GM03348 (cell line): ENCODE data around the gene POLG2.
"Not testable (repeated sequence)": the region's sequence is repeated elsewhere in the genome, so short reads cannot be mapped to it uniquely, and the experiment has no call there.

Experiments
- DNase-seq: peaks from one replicate; pipeline ENCODE4 v3.0.0; 2012; ENCODE audit warnings: low spot score

Gene POLG2

DNA sequence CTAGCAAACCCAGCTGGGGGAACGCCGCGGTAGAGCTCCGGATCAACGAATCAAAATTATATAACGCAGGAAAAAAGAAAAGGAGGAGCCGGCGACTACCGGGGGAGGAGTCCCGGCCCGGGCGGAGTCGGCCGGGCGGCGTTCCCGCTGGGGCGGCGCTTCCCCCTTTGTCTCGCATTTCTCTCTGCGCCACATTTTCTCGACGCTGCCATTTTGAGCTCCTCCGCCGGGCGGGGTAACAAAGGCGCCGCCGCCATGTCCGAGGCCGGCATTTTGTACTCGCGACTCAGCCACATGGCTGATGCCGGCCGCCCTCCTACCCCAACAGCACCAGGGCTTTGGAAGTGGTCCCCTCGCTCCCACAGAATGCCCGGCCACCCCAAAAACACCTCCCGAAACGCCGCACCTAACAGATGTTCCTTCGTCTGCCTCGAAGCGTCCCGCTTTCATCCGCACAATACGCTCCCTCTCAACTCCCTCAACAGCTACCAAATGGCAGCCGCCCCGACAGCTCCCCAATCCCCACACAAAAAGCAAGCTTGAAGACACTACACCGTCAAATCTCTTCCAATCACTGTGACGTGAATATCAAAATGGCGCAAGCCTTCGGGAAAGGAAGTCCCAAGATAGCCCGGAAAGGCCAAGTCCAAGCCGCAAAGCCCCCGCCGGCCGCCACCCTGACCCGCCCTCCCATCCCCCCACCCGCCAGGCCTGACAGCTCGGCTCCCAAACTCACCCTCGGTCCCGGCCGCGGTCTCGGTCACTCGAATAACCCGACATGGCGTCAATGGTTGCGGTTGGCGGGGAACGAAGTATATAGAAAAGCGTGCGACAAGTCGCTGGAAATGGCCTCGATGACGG, 8.7 kb upstream of the POLG2 start:
- DNase-seq, result peak; percentile 91

DNA sequence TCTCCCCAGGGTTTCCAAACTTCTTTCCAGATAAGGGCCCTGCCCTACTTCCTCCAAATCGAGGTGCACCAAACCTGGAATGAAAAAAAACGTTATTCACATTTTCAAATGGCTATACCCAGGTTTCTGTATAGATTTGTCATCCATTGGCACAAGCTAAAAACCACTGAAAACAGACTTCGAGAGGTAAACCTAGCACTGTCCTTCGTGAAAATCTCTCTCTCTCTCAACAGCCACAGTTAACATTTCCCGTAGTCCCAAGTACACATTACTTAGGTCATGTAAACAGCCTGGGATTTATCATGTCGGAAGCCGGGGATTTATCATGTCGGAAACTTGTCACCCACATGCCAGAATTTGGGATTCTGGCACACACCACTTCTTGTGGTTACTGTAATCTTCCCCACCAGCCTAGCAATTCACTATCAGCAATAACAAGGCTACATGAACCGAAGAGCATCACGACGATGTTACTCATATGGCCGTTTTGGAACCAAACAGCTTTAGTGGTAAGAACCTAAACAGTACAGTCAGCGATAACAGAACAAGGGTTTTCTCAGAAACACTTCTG, 8.0 kb upstream of the POLG2 start:
- DNase-seq, result no peak

DNA sequence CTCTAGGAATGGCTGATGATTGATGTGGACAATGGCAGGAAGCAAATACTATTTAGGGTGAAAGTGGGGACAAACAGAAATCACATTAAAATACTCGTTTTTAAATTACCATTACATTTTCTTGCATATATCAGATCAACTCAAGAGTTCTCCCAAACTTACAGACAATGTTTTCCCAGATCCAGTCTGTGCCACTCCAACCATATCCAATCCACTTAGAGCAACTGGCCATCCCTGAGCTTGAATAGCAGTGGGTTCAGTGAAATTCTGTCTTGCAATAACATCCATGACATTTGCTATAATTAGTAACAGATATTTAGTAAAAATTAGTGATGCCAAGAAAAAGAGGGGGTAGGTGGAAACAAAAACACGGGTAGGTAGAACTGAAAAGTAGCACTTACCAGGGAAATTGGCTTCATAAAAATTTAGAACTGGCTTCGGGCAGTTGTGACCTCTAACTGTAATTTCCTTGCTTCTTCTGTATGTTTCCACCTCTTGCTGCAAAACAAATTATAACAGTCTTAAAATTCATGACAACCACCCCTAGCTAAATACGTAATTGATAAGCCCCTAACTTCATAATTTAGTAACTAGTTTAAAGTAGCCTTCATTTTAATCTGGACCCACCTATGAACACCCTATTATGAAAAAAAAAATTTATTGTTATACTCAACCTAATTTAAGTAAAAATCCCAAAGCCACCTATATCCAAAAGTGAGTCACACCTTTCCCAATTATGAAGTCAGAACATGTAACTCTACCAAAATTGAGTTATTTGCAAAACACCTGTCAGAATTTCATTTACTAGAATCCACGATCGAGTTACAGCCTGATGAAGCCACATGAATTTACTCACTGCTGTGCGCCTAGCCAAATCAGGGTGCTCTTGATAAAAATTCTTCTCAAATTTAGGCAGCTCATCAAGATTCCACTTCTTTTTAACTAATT, 7.2 kb upstream of the POLG2 start:
- DNase-seq, result no peak

DNA sequence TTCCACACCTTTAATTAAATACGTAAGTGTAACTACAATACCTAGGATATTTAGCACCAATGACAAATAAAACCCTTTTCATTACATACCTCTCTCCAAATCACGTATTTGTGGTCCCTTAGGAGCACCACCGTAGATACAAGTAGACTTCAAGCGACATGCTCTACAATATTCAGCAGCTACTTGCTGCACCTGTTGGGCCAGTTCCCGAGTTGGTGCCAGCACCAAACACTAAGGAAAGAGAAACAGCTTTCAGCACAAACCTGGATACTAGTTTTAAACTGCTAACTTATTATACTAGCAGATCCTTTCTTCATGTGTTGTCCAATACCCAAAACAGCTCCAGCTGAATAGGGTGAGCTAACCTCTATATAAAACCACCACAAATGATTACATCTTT, 6.5 kb upstream of the POLG2 start:
- DNase-seq, result no peak

DNA sequence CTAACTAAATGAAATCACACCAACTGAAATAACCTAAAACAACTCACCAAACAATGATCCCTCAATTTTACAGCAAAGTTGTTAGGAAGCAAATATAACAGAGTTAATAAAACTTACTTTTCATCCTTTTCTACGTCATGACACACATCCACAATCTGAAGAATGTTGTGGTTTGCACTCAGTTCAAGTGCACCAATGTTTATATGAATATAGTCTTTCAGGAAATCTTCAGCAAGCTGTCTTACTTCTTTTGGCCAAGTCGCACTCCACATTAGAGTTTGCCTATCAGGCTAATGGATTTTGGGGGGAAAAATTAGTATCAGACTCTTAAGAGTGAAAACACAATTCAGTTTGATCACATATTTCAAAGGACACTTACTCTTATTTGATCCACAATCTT, 6.0 kb upstream of the POLG2 start:
- no peak for DNase-seq

DNA sequence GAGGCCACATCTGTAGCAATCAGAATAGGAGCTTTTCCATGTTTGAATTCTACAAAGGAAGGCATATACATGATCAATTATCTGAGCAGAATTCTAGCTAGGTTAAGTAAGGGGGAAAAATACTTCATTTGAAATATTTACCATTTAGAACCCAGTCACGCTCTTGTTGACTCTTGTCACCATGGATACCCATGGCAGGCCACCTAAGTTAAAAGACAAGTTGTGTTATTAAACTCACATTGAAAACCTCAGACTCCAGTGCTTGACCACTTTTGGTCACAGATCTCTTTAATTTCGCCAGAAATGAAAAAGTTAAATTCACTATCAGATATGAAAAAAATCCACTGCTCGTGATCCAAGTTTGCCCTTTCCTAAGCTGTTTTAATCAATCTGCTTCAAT, 5.2 kb upstream of the POLG2 start:
- no peak for DNase-seq

DNA sequence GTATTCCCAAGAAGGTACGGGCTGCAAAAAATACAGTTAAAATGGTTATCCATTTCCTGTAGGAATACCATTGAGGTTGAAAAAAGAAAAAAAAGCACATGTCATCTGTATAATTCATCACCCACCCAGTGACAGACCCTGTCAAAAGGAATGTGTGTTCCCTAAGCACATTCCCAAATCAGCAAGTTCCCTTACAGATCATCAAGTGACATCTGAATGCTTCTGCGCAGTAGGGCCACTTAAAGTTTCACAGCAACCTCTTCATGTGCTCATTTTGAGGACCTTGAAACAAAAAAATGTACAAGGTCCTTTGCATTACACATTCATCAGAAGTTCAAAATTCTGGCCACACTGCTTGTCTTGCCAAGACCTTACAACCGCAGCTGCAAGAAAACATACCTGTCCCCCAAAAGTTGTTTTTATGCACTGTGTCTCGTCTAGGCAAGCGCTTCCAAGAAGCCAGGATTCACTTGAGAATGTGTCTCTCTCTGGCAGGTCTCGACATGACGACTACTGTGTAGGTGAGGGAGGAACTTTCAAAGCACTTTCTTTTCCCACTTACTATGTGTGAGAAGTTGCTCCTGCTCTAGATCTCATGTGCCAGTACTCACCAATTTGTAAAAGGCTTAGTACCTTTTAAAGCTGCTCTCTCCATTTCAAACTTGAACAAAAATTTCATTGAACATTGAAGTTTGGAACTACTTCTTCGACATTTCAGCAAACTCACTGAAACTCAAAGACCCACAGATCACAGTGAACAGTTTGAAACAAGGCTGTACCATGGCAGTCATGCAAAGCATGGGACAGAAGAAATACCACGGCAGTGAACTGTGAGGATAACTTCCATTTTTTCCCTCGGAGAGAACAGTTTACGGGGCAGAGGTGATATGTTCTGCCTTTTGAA, 4.3 kb upstream of the POLG2 start:
- DNase-seq, result no peak

DNA sequence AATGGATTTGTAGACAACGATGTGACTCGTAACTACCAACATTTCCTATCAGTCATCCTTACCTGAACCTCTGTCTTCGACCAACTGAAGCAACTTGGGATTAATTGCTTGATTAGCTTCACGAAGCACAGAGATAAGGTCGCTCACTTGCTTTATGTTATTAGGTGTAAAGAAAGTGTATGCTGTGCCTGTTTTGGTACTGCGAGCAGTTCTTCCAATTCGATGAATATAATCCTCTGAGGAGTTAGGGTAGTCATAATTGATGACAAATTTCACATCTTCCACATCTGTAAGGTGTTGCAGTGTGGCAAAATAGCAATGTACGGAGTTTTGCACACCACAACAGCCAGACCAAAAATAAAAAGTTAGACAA, 3.6 kb upstream of the POLG2 start:
- no peak for DNase-seq

DNA sequence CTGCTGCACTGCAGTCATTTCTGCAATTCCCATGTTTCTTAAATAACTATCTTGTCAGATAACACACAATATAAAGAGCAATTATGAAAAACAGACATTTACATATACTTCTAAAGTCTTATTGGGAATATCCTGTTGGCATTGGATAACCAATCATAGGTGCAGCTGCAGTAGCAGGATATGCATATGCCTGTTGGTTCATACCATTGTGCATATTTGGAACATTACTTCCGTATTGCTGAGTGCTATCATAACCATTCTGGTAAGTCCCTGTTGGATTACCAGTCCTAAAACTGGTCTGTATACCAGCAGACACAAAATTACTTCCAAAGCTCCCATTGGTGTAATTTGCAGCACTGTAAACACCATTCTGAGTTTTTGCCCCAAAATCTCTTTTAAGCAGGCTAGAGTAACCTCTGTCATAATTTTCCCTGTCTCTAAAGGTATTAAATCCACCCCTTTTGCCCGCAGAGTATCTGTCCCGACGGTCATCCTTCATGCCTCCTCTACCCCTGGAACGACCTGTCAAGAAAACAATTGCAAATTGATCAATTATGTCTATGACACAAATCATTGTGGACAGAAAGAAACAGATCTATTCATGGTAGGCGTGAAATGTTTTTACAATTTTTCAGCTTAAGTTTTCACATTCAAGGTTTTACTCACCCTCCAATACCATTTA, 3.1 kb upstream of the POLG2 start:
- no peak for DNase-seq

DNA sequence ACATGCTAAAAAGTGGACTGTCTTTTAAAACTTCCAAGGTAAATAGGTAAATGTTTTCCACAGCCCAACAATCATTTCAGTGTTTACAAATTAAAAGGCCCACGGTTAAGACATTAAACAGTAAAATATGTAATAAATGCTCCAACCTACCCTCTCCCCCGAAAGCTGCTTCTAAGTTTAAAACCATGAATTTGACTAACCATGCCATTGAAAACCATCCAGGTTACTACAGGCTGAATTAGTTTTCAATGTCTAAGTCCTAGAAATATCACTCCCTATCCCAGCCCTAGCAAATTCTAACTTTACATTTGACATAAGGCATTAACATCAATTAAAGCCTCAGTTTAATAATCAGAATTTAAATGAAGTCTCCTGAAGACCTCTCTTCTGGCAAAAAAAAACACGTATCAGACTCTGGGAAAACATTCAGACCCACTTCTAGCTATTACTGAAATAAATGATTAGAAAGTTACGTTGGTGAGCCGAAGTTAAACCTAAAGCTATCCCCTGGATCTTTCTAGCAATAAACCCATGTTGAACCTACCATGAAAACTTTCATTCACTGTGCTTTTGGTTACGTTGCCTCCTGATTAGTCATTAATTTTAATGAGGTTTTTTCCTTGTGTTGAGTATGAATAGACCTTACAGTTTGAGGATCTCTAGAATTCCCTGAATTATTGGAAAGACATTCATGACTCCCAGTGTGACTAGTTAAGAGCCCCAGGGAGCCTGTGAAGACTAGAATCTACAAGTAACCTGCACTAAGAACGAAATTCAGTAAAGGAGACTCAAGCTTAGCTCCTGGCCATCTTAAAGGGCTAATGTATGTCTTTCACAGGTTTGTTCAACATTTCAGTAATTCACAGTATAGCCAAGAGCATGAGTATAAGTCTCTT, 1.7 kb upstream of the POLG2 start:
- DNase-seq, result no peak

DNA sequence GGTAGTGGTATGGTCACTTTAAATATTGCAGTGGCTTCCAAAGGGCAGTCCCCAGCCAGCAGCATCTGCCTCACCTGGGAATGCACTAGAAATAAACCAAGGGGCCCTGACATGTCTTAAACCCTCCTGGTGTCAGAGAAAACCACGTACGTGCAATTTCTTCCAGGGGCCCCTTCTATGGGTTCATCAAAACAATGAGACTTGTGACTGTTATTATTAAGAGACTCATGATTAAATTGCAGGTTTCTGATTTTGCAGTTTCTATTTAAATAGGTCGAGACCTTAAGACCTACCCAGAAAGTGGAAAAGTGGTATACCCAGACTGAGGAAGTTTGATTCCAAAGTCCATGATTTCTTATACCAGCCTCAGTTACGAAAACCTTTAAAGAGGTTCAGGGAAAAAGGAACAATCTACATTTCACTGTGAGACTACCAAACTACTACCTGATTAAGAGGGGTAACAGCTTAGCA, 746 bp upstream of the POLG2 start:
- DNase-seq, result no peak

DNA sequence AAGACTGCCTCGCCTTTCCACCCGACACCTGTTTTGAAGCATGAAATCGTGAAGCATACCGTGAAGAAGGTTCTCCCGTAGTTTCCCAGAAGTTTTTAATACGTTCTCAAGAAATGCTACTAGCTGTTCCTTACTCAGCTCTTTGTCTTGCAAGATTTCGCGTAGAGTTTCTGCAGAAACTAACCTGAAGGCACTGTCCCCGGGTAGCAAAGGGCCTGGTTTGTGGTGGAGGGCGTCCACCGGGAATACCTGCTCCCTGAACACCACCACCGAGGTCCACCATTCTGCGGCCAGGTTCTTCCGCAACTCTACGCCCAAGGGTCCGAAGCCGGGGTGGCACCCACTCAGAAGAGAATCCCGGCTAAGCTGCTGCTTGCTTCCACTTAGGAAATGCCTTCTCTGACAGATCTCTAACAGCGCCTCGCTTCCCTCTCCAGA, 487 bp downstream of the POLG2 start:
- DNase-seq, result peak; percentile 11

DNA sequence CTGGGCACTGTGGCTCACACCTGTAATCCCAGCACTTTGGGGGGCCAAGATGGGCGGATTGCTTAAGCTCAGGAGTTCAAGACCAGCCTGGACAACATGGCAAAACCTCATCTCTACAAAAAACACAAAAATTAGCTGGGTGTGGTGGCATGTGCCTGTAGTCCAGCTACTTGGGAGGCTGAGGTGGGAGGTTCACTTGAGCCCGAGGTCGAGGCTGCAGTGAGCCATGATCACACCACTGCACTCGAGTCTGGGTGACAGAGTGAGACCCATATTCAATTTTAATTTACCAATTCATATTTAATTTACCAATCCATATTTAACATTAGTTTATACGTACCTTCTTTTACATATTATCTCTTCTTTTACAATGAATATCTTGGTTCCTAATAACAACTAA, 1.6 kb downstream of the POLG2 start:
- DNase-seq, result not testable (repeated sequence)

DNA sequence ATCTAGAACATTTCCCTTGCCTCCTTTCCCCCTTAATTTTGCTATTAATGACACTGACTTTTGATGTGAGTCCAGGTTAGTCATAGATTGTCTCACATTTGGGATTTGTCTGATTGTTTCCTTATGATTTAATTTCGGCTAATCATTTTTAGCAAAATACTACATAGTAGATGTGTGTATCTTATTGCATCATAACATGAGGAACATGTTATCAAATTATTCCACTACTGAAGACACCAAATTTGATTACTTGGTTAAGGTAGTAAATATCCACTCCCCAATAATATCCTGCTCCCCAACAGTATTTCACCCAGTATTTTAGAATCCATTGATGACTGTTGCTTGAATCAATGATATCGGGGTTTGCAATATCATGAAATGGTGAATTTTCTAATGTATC, 2.7 kb downstream of the POLG2 start:
- no peak for DNase-seq

DNA sequence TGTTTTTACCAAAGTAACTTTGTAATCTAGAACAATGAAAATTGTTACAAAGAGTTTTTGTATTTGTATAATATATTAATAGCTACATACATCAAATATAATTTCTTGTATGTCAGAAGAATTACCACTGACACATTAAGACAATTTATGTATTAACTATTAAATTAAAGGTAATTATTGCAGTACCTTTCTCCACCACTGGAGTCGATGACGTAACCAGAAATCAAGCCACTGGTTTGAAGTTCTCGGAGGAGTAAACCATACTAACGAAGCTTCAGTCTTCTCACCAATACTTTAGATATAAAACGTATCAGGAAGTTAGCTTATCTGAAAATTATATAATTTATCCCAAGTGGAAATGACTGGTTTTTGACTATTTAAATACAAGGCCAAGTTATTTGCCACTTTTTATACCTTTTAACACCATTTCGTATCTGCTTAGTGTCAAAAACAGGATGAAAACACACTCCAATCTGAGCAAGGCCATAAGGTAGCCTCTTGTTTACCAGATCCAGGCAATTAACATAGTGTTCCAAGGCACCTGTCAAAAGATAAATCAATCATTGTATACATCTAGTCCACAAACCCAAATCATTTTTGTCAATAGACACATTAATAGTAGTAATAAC, 4.3 kb downstream of the POLG2 start:
- DNase-seq, result peak; percentile 22

DNA sequence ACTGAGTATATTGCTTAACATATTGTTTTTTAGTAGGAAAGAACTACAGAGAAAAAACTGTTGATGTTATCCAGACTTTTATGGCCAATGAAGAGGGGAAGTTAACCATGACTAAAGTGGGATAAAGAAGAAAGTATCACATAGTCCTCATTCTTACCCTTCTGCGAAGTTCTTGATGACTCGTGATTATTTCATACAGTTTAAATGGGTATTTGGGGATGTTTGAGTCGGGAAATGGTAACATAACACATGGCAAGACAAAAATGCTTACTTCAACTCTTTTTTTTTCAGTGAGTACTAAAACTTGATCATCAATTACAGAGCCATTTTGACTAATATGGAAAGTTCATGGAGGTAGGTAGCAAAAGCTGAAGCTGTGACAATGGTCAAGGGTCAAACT, 4.9 kb downstream of the POLG2 start:
- no peak for DNase-seq

DNA sequence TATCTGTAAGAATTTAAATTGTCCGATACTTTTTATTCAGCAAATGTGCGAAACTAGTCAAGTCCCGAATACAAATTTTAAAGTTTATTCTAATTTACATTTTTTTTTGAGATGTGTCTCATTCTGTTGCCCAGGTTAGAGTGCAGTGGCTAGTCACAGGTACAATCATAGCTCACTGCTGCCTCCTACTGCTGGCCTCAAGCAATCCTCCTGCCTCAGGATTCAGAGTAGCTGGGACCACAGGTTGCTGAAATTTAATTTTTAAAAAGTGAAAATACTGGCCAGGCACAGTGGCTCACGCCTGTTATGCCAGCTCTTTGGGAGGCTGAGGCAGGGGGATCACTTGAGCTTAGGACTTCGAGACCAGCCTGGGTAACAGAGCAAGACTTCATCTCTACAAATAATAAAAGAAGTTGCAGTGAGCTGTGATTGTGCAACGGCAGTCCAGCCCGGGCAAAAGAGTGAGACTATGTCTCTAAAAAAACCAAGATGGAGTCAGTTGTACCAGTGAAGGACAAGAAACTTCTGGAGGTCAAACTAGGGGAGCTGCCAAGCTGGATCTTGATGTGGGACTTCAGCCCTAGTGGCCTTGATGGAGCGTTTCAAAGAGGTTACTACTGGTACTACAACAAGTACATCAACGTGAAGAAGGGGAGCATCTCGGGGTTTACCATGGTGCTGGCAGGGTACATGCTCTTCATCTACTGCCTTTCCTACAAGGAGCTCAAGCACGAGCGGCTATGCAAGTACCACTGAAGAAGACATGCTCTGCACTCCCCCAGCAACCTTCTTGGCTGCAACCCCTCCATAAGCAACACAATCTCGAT, 5.6 kb downstream of the POLG2 start:
- no peak for DNase-seq

DNA sequence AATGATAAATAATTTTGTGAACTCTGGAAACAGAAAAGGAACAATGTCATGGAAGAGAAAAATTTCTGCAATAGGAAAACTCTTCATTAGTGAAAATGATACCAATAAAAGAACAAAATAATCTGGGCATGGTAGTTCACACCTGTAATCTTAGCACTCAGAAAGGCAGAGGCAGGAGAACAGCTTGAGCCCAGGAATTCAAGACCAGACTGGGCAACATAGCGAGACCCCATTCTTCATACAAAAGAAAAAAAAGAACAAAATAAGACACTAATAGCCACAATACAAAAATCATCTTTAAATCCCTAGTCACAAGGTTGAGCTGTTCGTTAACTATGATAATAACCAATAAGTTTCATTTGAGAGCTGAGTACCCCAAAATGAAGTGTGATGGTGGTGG, 8.6 kb downstream of the POLG2 start:
- no peak for DNase-seq

DNA sequence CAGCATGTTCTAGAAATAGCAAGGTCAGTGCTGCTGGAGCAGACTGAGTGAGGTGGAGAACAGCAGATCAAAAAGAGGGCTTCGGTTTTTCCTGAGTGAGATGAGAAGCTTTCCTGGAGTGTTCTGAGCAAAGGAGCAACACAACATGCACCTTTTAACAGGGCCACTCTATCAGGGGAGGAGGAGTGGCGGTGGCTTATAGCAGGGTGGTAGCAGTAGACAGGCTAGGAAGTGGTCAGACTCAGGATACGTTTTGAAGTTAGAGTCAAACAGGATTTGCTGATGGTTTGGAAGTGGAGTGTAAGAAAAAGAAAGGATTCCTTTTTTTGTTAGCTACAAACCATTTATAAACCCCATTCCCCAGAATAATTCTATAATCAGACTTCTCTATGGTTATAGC, 12.5 kb downstream of the POLG2 start:
- no peak for DNase-seq
